HG03558 (cell line): ENCODE data around the gene RRM2.

Source experiments
- ATAC-seq: cut with Tn5 transposase; IDR thresholded peaks from one replicate; pipeline ENCODE4 v1.9.1; 2021; ENCODE audit warnings: moderate number of reproducible peaks; ENCODE audit not compliant: unreplicated experiment; ENCODE audit errors: extremely low read depth

Gene RRM2

DNA sequence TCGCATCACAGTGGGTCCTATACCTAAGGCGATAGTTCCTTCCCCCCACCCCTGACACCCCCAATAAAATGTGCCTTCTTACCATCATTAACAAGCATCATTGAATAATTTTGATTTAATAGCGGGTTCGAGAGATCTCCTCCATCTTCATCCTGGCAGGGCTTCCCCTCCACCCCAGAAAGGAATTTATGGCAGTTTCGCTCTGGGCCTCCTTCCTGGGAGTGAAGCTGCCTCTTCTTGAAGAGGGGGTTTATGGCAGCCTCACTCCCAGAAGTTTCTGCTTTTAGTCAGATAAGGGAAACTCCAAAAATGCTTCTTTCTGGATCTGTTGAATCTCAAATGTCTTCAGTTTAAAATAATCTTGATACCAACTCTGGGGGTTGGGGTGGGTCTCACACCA, 45.7 kb downstream of the RRM2 start:
- no peak for ATAC-seq

DNA sequence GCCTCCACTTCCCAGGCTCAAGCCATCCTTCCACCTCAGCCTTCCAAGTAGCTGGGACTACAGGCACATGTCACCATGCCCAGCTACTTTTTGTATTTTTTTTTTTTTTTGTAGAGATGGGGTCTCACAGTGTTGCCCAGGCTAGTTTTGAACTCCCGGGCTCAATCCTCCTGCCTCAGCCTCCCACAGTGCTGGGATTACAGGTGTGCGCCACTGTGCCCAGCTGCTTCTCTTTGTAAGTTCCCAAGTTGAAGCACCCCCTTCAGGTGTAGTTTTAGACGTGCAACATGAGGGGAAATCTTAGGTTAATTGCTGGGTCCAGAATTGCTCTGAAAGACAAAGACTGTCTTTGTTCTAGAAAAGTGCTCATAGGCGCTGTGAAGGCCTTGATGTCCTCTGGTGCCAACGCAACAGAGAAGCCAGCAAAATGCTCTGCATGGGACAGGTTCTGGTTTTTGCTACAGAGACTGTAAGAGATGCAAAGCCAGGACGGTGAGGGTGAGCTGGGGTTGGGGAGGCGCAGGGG, 46.6 kb downstream of the RRM2 start:
- ATAC-seq: no peak

DNA sequence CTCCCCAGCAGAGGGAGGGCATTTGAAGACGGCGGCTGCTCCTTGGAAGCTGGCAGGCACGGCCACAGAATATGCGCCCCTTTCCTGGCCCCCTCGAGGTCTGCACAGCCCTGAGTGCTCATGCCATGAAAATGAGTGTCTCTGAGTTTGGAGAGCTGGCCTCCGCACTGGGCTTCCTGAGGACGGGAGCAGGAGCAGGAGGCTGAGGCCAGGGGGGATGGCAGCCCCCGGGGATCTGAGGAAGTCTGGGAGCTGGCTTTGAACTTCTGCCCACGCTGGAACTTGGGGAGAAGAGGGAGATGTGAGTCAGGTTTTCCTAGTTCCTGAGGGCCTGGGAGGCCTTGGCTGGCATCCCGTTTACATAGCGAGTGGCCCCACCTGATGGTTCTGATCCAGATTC, 47.0 kb downstream of the RRM2 start:
- no peak for ATAC-seq

DNA sequence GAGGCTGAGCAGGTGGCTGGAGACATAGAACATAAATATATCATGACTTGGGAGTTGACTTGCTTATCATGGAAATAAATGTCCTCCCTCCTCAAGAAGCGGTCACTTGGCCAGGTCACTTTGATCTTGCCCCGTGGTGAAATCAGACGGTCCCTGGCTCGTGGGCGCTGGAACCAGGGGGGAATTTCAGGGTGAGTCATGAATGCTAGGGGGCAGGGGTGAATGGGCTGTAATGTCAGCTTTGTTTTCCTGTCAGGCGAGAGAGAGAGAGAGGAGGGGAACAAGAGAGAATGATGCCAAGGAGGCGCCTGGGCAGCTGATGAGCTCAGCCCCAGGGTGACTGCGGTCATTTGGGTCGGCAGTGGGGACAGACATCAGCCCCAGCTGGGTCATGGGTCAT, 47.7 kb downstream of the RRM2 start:
- no peak for ATAC-seq

DNA sequence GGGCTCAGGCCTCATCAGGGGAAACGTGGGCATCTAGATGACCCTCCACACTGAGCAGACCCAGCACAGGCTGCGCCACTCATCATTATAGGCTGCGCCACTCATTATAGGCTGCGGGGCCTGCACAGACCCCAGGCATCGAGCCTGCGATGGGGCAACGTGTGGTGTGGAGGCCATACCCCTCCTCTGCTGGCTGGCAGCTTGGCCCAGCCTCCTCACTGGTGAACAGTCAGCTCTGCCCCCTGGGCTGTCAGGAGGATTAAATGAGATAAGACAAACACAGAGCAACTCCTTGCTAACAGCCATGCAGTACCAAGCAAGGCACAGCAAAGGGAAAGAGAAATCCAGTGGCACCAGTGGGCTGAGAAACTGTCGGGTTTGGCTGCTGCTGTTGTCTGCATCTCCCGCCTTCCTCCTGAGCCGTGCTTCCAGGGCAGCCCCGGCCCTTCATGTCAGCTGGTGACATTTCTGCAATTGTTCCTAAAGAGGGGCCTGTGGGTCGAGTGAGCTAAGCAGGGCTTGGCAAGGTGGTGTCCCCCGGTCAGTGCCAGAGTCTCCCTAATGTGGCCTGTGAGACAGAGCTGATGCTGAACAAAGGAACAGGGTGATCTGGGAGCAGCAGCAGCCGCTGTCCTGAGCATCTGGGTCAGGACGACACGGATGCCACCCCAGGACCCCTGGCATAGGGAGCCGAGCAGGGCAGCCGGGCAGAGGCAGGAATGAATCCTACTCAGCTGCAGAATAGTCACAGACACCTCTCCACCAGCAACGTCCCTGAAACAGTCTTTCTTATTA, 48.7 kb downstream of the RRM2 start:
- ATAC-seq: no peak

DNA sequence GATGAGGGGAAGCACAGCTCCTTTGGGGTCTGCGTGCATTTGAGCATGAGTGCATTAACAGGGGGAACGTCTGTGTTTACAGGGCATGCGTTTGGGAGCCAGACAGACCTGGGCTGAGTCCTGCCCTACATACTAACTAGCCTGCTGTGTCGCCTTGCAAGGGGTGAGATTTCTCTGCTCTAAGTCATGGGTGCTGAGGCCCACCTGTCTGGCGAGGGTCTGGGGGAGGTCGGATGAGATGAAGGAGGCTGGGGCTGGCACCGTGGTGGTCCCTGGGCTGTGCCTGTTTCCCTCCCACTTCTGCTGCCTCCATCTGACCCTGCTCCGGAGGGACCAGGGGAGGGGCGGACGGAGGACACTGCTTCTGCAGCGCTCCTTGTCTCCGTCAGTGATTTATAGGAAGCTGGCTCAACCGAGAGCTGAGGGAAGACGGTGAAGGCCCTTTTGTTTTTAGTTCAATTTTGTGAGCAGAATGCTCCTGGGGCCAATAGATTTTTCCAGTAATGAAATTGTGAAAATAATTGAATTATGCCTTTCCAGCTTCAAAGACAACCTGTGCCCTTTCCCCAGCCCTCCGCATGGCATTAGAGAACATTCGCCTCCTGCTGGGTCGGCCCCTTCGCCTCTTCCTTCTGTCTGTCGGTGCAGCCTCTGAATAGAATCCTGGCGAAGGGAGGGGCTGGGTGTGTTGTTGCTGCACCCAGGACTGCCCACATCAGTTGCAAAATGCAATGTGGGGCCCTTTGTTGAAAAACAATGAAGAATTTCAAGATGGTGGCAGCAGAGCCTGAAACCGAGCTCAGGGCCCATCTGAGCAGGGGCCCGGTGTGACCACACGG, 49.7 kb downstream of the RRM2 start:
- no peak for ATAC-seq

DNA sequence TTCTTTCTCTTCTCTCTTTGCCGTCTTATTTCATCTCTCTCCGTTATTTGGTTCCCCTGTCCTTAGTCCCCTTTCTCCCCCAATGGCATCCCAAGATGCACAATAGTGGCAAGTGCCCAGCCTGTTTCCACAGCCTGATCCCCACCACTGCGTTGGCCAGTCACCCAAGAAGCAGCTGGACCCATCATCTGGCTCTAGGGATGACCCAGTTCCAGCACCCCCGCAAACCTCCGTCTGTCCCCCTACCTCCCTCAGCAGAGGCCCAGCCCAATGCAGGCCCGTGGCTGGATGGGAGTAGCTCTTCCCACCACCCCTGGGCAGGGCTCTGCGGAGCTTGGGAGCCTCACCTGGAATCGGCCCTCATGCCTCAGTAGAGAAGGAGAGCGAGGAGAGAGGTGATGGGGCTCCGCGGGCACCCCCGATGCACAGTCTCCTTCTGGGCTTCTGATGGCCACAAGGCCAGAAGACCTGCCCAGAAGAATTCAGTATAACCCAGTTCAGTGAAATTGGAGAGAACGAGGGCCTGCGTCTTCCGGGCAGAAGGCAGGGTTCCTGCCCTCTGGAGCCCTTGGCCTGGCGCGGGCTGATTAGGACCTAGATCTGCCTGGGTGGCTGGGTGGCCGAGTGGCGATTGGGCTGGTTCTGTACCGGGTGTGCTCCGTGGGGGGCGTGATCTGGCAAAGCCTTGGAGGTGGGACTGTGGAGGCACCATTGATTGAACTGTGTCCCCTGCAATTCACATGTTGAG, 50.9 kb downstream of the RRM2 start:
- no peak for ATAC-seq

DNA sequence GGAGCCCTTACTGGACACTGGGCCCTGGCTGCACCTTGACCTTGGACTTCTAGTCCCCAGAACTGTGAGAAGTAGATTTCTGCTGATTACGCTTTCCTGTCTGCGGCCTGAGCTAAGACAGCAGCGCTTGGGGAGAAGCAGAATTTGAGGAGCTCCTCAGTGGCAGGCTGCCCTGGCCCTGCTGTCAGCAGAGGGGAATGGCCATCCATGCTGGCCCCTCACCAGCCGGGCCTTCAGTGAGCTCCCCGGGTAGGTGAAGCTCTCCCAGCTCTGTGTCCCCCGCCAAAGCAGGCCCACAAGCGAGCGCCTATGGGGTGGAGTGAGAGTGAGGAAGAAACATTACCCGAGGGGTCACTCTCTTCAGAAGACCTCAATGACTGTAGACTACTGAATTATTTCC, 51.6 kb downstream of the RRM2 start:
- ATAC-seq: no peak

DNA sequence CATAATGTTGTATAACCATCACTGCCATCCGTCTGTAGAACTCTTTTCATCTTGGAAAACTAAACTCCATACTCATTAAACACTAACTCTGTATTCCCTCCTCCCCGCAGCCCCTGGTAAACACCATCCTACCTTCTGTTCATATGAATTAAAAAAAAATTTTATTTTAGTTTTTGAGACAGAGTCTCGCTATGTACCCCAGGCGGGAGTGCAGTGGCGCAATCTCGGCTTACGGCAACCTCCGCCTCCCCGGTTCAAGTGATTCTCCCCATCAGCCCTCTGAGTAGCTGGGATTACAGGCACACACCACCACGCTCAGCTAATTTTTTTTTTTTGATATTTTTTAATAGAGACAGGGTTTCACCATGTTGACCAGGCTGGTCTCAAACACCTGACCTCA, 52.9 kb downstream of the RRM2 start:
- no peak for ATAC-seq

DNA sequence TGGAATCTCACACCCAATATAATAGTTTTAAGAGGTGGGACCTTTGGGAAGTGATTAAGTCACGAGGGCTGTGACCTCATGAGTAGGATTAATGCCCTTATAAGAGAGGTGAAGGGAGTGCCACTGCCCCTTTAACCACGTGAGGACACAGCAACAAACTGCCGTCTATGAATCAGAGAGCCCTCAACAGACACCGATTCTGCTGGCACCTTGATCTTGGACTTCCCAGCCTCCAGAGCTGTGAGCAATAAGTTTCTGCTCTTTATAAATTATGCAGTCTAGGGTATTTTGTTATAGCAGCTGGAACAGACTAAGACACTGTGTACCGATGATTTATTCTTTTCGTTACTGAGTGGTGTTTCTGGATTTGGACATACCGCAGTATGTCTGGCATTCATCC, 56.2 kb downstream of the RRM2 start:
- ATAC-seq: no peak

DNA sequence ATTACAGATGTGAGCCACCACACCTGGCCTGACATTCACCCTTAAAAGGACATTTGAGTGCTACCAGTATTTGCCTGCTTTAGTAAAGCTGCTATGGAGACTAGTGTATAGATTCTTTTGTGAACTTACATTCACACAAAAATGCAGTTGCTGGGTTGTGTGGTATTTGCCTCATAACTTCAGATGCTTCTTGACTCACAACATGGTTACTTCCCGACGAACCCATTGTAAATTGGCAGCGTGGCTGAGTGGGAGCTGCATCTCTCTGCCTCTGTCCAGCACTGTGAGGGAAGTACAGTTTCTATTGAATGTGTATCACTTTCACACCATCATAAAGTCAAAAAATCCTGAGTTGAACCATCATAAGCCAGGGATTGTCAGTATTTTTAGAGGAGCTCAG, 56.9 kb downstream of the RRM2 start:
- no peak for ATAC-seq

DNA sequence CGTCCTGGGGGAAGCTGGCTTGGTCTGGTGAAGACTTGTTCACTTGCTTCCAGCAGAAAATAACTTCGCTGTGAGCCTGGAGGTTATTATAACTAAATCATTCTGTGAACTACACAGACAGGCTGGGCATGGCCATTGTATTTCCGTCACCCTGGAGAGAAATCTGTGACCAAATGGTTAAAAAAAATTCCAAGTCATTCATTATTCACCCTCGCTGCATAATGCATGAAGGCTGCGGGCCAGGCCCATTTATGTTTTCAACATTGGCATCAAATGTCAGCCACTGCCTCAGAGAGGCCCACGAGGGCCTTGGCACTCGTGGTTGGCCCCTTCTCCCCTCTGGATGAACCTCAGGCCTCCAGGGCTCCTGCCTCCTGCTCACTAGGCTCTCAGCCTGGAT, 57.7 kb downstream of the RRM2 start:
- no peak for ATAC-seq
